Measurements from ENCODE around the gene CELA2A.

GRCh38 chr1:15477646-15478212, 21.2 kb downstream of the CELA2A start:
- no peak for TF ChIP-seq POLR2A (IDR thresholded peaks at IDR 0.05)
- TF ChIP-seq CTCF (IDR thresholded peaks at IDR 0.05): no peak

Measured in breast epithelium (tissue), 3 donors.